ENCODE data around the gene MYL6B.
"Not testable (repeated sequence)": the region's sequence is repeated elsewhere in the genome, so short reads cannot be mapped to it uniquely, and the experiment has no call there.

The MYL6B gene

DNA sequence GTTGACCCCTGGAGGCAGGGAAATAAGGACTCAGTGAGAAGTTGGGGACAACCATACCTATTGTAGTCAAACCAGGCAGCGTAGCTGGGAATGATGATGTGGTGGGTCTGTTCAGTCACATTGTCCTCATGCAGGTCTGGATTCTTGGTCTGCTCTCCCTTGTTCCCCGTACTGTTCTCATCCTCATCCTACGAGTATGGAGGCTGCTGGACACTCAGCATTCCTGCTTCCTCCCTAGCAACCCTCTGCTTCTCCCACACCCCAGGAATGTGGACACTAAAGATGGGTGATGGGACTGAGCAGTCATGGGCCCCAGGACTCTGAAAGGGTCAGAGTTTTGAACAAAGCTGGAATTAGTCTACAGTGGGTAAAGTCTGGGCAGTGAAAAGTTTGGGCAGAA, 26.0 kb downstream of the MYL6B start:
- no peak for DNase-seq

DNA sequence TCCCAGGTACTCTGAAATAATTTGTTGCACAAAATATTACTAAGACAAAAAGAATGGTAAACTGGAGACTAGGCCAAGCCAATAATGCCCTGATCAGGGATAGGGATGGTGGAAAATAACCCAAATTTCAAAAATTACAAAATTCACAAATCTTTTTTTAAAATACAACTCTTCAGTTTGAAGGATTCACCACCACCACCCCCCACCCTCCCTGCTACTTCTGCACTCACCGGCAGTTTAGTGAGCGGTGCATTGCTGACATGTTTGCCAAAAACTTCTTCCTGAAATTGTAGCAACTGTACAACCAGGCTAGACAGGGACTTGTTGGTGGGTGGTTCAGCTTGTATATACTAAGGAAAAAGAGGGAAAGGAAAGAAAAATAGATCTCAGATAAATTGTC, 34.6 kb downstream of the MYL6B start:
- no peak for DNase-seq

DNA sequence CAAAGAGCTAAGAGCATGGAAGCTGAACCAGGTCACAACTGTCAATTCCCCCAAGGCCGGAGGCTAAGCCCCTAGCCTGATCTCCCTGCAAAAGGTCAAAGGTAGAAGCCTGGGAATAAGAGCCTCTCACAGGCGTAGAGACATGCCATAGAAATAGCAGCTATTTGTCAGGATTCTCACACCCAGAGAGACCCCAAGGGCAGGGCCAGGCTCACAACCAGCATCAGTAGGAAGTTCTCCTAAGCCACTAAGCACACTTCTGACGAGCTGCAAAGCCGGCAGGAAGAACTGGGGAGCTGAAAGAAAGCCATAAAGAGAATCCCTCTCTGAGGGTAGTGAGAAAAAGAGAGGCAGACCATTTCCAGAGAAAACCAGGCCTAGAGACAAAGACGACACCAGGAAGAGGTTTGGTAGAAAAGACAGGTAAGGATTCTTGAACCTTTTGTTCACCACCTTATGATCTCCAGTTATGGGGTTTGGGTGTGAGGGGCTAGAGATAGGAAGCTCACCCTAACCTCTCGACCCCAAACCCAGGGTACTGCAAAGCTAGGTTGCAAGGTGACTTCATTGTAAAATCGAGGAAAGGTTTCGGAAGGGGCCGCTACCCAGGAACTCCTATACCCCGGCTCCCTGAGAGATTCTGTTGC, 35.9 kb downstream of the MYL6B start:
- DNase-seq, result no peak

DNA sequence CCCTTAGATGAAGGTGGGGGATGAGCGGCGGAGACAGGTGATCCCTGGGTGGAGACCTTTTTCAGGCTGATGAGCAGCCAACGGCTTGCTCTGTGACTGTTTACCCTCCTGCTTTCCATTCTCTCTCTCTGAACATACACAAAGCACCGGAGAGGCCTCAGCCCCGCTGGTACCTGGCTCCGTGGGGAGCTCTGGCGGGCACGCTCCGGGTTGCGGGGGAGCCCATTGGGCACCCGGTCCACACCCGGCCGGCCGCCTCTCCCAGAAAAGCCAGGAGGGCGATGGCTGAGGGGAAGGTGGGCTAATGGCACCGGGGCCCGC, 36.4 kb downstream of the MYL6B start:
- DNase-seq, result no peak

DNA sequence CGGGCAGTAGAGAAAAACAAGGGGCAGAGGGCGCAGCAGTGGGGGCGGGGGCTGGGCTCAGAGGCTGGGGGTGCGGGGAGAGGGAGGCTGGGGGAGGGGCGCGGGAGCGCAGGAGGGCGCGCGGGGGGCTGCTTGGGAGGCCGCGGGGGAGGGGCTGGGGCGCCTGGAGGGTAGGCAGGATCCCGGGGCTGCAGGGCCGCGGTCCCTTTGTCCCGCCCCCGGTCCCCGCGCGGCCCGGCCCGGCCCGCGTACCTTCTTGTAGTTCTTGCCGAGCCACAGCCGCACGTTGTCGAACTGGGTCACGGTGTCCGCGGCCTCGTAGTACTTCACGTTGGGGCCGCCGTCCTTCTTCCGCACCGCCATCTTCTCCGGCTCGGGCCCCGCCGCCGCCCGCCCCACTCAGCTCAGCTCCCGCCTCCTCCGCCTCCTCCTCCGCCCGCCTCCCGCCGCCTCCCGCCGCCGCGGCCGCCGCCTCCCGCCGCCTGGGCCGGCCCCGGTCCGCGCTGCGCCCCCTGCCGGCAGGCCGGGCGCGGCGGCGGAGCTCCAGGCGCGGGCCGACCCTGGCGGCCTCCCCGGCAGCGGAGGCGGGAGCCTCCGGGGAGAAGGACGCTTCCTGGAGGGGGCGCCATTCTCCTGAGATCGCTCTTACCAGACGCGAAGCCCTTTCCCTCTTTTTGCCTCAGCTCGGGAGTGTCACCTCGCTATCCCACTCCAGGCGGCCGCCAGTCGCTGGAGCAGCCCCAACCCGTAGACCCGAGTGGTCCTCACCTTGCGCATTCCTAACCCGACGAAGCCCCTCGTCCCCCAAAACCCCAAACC, 36.9 kb downstream of the MYL6B start, which contains the start of gene SMARCC2:
Gene SMARCC2, minus strand, starts transcription at position 385 of the 819 bp plus-strand sequence. Its CDS starts 22 bp downstream, at position 363.
- peak; percentile 82 for DNase-seq

- DNase-seq, result peak; percentile 68
Measured at GRCh38 chr12:56189918-56190694, 37.7 kb downstream of the MYL6B start.

GRCh38 chr12:56190695-56191155, 38.3 kb downstream of the MYL6B start:
- DNase-seq, result no peak

DNA sequence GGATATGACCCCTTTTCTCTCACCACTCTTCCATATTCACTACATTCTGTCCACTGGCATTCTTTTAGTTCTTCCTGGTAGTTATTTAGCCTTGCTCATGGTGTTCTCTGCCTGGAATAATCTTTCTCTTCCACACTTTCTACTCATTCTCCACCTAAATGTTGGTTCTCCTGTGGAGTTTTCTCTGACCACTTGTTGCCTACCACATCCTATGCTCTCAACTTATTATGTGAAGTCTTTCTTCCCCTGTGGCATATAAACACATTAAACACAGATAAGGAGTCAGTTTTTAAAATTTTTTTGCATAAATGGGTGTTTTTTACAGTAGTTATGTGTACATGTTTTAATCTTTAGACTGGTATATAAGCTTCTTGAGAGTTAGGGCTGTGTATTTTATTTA, 40.2 kb downstream of the MYL6B start:
- DNase-seq, result no peak

GRCh38 chr12:56193025-56193578, 40.7 kb downstream of the MYL6B start:
- no peak for DNase-seq

DNA sequence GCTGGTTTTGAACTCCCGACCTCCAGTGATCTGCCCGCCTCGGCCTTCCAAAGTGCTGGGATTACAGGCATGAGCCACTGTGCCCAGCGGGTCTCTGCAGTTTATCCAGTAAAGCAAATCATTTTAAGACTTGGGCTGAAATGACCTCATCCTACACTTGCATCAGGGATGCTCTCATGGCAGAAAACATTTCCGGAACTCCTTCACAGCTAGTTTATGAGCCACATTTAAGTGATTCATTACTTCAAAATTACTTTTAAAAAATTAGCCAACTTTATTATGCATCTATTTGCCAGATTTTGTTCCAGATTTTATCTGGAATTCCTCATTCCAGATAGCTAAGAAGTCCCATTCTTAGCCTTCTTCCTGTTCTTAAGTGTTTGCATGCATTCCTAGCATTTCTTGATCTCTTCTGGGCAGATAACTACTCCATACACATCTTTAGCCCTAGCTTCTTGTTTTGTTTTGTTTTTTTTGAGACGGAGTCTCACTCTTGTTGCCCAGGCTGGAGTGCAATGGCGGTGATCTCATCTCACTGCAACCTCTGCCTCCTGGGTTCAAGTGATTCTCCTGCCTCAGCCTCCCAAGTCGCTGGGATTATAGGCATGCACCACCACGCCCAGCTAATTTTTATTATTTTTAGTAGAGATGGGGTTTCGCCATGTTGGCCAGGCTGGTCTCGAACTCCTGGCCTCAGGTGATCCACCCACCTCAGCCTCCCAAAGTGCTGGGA, 44.6 kb downstream of the MYL6B start:
- DNase-seq, result not testable (repeated sequence)

- DNase-seq, result no peak
Measured at GRCh38 chr12:56197921-56198635, 45.7 kb downstream of the MYL6B start.

GRCh38 chr12:56198836-56199235, 46.4 kb downstream of the MYL6B start:
- no peak for DNase-seq

GRCh38 chr12:56202366-56202765, 50.0 kb downstream of the MYL6B start:
- no peak for DNase-seq

- no peak for DNase-seq
Measured at GRCh38 chr12:56202838-56203237, 50.5 kb downstream of the MYL6B start.

GRCh38 chr12:56204275-56204674, 51.9 kb downstream of the MYL6B start:
- DNase-seq, result no peak

GRCh38 chr12:56205445-56205844, 53.1 kb downstream of the MYL6B start:
- DNase-seq, result no peak

DNA sequence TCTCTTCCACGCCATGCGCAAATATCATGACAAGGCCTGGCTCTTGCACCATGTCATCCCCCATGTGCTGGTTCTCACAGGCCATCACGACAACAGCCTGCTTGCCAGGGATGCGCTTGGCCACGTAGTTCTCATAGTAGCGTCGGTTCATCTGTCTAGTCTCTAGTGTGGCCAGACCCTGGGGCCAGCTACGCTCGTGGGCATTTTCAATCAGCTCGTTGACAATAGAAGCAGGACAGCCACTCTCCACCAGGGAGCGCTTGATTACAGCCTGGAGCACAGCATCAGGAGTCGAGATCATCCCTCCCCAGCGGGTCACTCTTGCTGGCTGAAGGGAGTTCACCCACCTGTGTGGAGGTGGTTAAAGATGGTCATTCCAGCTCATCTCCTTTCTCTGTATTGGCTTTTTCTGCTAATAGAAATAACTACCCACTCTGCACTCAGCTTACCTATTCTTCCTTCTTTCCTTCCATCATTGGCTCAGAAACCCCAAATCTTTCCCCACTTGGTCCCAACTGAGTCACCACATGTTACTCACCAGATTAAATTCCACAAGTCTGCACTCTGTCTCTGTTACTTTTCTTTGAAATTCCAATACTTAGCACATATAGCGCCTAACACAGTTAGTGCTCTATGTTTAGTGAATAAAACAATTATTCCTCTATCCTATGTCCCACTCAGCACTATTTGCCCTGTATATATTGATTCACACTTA, 54.2 kb downstream of the MYL6B start:
- DNase-seq, result peak; percentile 39
